Measurements from ENCODE around the gene ADGRG6. TPM values are rescaled to one million over a fixed set of nuclear protein-coding genes. Genes with fewer than 3 reads are reported as not detected.

The ADGRG6 gene
- polyA plus RNA-seq, 1 of the 3 experiments (the other 2 are of a cell fraction), result 61.5 TPM

- 51% methylated on average over 5 of the region's 5 CpGs for WGBS (ENCODE audit: low lambda C conversion rate)
Observed at GRCh38 chr6:142290851-142291250, 11.0 kb upstream of the ADGRG6 start.

More at GRCh38 chr6:142290851-142291250, 11.0 kb upstream of the ADGRG6 start:
- Histone ChIP-seq H4K20me1 (ENCODE audit: insufficient read depth) (no peaks in the 10 kb centered on the region), H2AFZ (ENCODE audit: low read depth) (peak overlapping the region; percentile 76), H3K79me2 (ENCODE audit: insufficient read depth) (no peaks in the 10 kb centered on the region), H3K27me3 (ENCODE audit: insufficient read depth) (no peaks in the 10 kb centered on the region), H3K27ac (ENCODE audit: low read depth in 2 of 2, low read length in 1 of 2) (peak overlapping the region in 1 of 2 experiments; percentile 69; a peak in 1 of 4 replicates), H3K9me3 (no peaks in the 10 kb centered on the region), H3K9ac (no peak overlapping the region), H3F3A (replicated peaks; ENCODE audit: insufficient read depth) (peaks cover 3% of the 10 kb centered on the region), H3K9me2 (no peaks in the 10 kb centered on the region), H3K4me3 (ENCODE audit: low read depth in 2 of 2, low read length in 1 of 2) (no peak overlapping the region), H3K4me2 (no peak overlapping the region), H3K4me1 (ENCODE audit: control insufficient read depth in 1 of 2, insufficient read depth in 2 of 2, low read depth in 1 of 2, low read length in 1 of 2) (no peaks in the 10 kb centered on the region), H3K36me3 (replicated peaks in 1 of 2; ENCODE audit: control insufficient read depth in 1 of 2, insufficient read depth in 2 of 2, low read length in 1 of 2) (no peaks in the 10 kb centered on the region)
- DNase-seq, result no peak
- POLR2A ChIA-PET, result no interaction called here
- TF ChIP-seq RCOR1 (IDR thresholded peaks at IDR 0.05; ENCODE audit: low read length) (no peak), CHD2 (IDR thresholded peaks at IDR 0.05; ENCODE audit: low read length, partially characterized antibody) (no peak), USF2 (IDR thresholded peaks at IDR 0.05; ENCODE audit: borderline replicate concordance, low read depth, low read length) (no peak), ZBTB33 (IDR thresholded peaks at IDR 0.05; ENCODE audit: borderline replicate concordance, low read depth) (no peak), FOXM1 (IDR thresholded peaks at IDR 0.05; ENCODE audit: low read depth) (no peak), JUND (IDR thresholded peaks at IDR 0.05) (no peak), FOXJ3 (CRISPR knock-in tag; IDR thresholded peaks at IDR 0.05) (no peak), EZH2phosphoT487 (IDR thresholded peaks at IDR 0.05; ENCODE audit: borderline replicate concordance, low read depth) (no peak), GABPA (IDR thresholded peaks at IDR 0.05; ENCODE audit: low read depth) (no peak), PBX3 (IDR thresholded peaks at IDR 0.05) (no peak), REST (IDR thresholded peaks at IDR 0.05; ENCODE audit: low read depth, low read length) (no peak), MEF2A (IDR thresholded peaks at IDR 0.05; ENCODE audit: borderline replicate concordance, low read depth) (no peak), EP300 (IDR thresholded peaks at IDR 0.05; ENCODE audit: borderline replicate concordance in 1 of 2, low read depth in 1 of 2, low read length in 1 of 2) (no peak), TCF12 (IDR thresholded peaks at IDR 0.05) (no peak), SIN3A (IDR thresholded peaks at IDR 0.05; ENCODE audit: borderline replicate concordance, low read depth, low read length) (no peak), YY1 (IDR thresholded peaks at IDR 0.05; ENCODE audit: low read depth) (no peak), GATA2 (CRISPR knock-in tag; IDR thresholded peaks at IDR 0.05) (no peak), RFX5 (IDR thresholded peaks at IDR 0.05; ENCODE audit: low read length) (no peak)
- CTCF ChIA-PET, result interaction anchor here (1.1 kb wide), 1 partner anchor 10 kb away, joined by 5 read pairs; no protein-coding TSS in a partner anchor
